ENCODE measurements around the gene C16orf89. TPM values are rescaled to one million over a fixed set of nuclear protein-coding genes. Genes with fewer than 3 reads are reported as not detected.

The C16orf89 gene
- polyA plus RNA-seq, 1 of the 3 experiments (the other 2 are of a cell fraction), result not detected

GRCh38 chr16:5077304-5077703, 11.5 kb upstream of the C16orf89 start:
- Histone ChIP-seq H3K4me2 (no peak overlapping the region), H3K9ac (no peak overlapping the region), H3K79me2 (ENCODE audit: insufficient read depth) (peaks cover 23% of the 10 kb centered on the region; the same call in 1 of the 2 replicates), H3K4me3 (ENCODE audit: low read depth in 2 of 2, low read length in 1 of 2) (no peak overlapping the region), H3F3A (replicated peaks; ENCODE audit: insufficient read depth) (no peaks in the 10 kb centered on the region), H3K36me3 (replicated peaks in 1 of 2; ENCODE audit: control insufficient read depth in 1 of 2, insufficient read depth in 2 of 2, low read length in 1 of 2) (peaks cover 0 to 14% of the 10 kb centered on the region in 2 experiments), H3K9me3 (no peaks in the 10 kb centered on the region), H3K9me2 (no peaks in the 10 kb centered on the region), H2AFZ (ENCODE audit: low read depth) (no peak overlapping the region), H3K27ac (ENCODE audit: low read depth in 2 of 2, low read length in 1 of 2) (no peak overlapping the region), H4K20me1 (ENCODE audit: insufficient read depth) (no peaks in the 10 kb centered on the region), H3K4me1 (ENCODE audit: control insufficient read depth in 1 of 2, insufficient read depth in 2 of 2, low read depth in 1 of 2, low read length in 1 of 2) (peaks cover 4% of the 10 kb centered on the region in 2 experiments; a peak in 1 of 4 replicates), H3K27me3 (ENCODE audit: insufficient read depth) (no peaks in the 10 kb centered on the region)
- WGBS (ENCODE audit: low lambda C conversion rate), result 91% methylated on average over 8 of the region's 13 CpGs
- TF ChIP-seq IRF3 (IDR thresholded peaks at IDR 0.05; ENCODE audit: low read depth, low read length), result no peak
- no peak for TF ChIP-seq NFIC (IDR thresholded peaks at IDR 0.05; ENCODE audit: borderline replicate concordance)
- no peak for TF ChIP-seq MEF2A (IDR thresholded peaks at IDR 0.05; ENCODE audit: borderline replicate concordance, low read depth)
- no peak for TF ChIP-seq MAX (IDR thresholded peaks at IDR 0.05; ENCODE audit: low read depth)
- TF ChIP-seq GABPA (IDR thresholded peaks at IDR 0.05; ENCODE audit: low read depth), result no peak
- no peak for TF ChIP-seq PBX3 (IDR thresholded peaks at IDR 0.05)
- no peak for TF ChIP-seq USF1 (IDR thresholded peaks at IDR 0.05; ENCODE audit: borderline replicate concordance, low read depth)
- no peak for TF ChIP-seq EP300 (IDR thresholded peaks at IDR 0.05; ENCODE audit: borderline replicate concordance in 1 of 2, low read depth in 1 of 2, low read length in 1 of 2)
- TF ChIP-seq ELF1 (IDR thresholded peaks at IDR 0.05), result no peak
- TF ChIP-seq MXI1 (IDR thresholded peaks at IDR 0.05; ENCODE audit: low read depth, low read length), result no peak
- TF ChIP-seq TCF12 (IDR thresholded peaks at IDR 0.05), result no peak
- no peak for TF ChIP-seq FOSL2 (IDR thresholded peaks at IDR 0.05; ENCODE audit: borderline replicate concordance, low read depth)
- TF ChIP-seq NRF1 (IDR thresholded peaks at IDR 0.05; ENCODE audit: low read depth, low read length), result no peak
- TF ChIP-seq REST (IDR thresholded peaks at IDR 0.05; ENCODE audit: low read depth, low read length), result no peak
- no peak for TF ChIP-seq USF2 (IDR thresholded peaks at IDR 0.05; ENCODE audit: borderline replicate concordance, low read depth, low read length)
- TF ChIP-seq FOXM1 (IDR thresholded peaks at IDR 0.05; ENCODE audit: low read depth), result no peak
- no peak for DNase-seq
- POLR2A ChIA-PET, result no interaction called here
- CTCF ChIA-PET, result no interaction called here

Measured in SK-N-SH (cell line).